Heart left ventricle (tissue), 13 donors: ENCODE data around the gene EEF2K.

Experiments
- CTCF ChIP-seq, 12 donors: fragments of 200-600 bp; sonication (generic) in 4 of 12; IDR thresholded peaks; one replicate each; pipeline versions ENCODE4 v1.5.0 to v1.8.0; 2018 to 2022; ENCODE audit warnings: antibody characterized with exemption in 12 of 12, mild to moderate bottlenecking in 5 of 12
- POLR2A ChIP-seq, 2 donors: fragments of 450-650 bp; IDR thresholded peaks; one replicate each; pipeline ENCODE4 v1.6.1; 2017; ENCODE audit warnings: antibody characterized with exemption in 2 of 2, mild to moderate bottlenecking in 2 of 2, moderate library complexity in 2 of 2
- donor health status: ischemic (EF 13 %, LVEDD 7.1; RV severe dilation, severe dysfunction).
- donor health status: DM: no; HTN: yes; CAD: no.
- donor health status: DM: no; HTN: no; CAD: no.
- donor health status: ischemic (EF 25% LVEDD 6.9; RV normal size, moderate dysfunction).
- donor health status: ischemic (EF 25% LVEDD 5.7; RV mildly dilated, moderate dysfunction).
- donor health status: ischemic (EF 35%, LVEDD 5.7; RV mildly dilated, moderate dysfunction).
- donor health status: nonischemic (EF 11% LVEDD 7.7; RV severe dilation, severe dysfunction).
- donor health status: DM: yes; HTN: yes; CAD: no.
- donor health status: PGD.
- donor health status: ischemic (EF 29% LVEDD 5.4; RV normal size, mild dysfunction).
- donor health status: nonischemic (EF 23%, LVEDD 6.1; RV moderate dilation, normal function).

- TF ChIP-seq CTCF (IDR thresholded peaks at IDR 0.05) (peak; percentile 85 to 97 (median 88)), POLR2A (IDR thresholded peaks at IDR 0.05) (no peak)
These were observed 115.4 kb downstream of the EEF2K start for GRCh38 chr16:22321340-22322001.
